HG02870 (cell line): Measurements from ENCODE around the gene PPTC7.
"Not testable (repeated sequence)": the region's sequence is repeated elsewhere in the genome, so short reads cannot be mapped to it uniquely, and the experiment has no call there.

Experiments used
- ATAC-seq: cut with Tn5 transposase; IDR thresholded peaks from one replicate; pipeline ENCODE4 v1.9.1; 2021; ENCODE audit warnings: mild to moderate bottlenecking, moderate library complexity; ENCODE audit not compliant: unreplicated experiment

Gene PPTC7

GRCh38 chr12:110587102-110587501 lies 4.0 kb upstream of the PPTC7 start:
- ATAC-seq: not testable (repeated sequence)

- no peak for ATAC-seq
Observed at GRCh38 chr12:110585231-110585799, 2.2 kb upstream of the PPTC7 start.

- ATAC-seq: peak; percentile 37
Observed at GRCh38 chr12:110582276-110583136, 612 bp downstream of the PPTC7 start.

- no peak for ATAC-seq
Observed at GRCh38 chr12:110581931-110582275, 1.2 kb downstream of the PPTC7 start.

- no peak for ATAC-seq
Observed at GRCh38 chr12:110579535-110580253, 3.4 kb downstream of the PPTC7 start.

- no peak for ATAC-seq
Observed at GRCh38 chr12:110578694-110579534, 4.2 kb downstream of the PPTC7 start.

- peak; percentile 38 for ATAC-seq
Observed at GRCh38 chr12:110577864-110578693, 5.0 kb downstream of the PPTC7 start.

GRCh38 chr12:110576504-110576903 lies 6.6 kb downstream of the PPTC7 start:
- ATAC-seq: no peak

- ATAC-seq: no peak
Observed at GRCh38 chr12:110575326-110575725, 7.8 kb downstream of the PPTC7 start.

GRCh38 chr12:110574717-110575230 lies 8.3 kb downstream of the PPTC7 start:
- ATAC-seq: not testable (repeated sequence)

GRCh38 chr12:110574044-110574443 lies 9.1 kb downstream of the PPTC7 start:
- no peak for ATAC-seq

GRCh38 chr12:110570798-110571197 lies 12.3 kb downstream of the PPTC7 start:
- ATAC-seq: not testable (repeated sequence)

- ATAC-seq: not testable (repeated sequence)
Observed at GRCh38 chr12:110569838-110570237, 13.3 kb downstream of the PPTC7 start.

- ATAC-seq: no peak
Observed at GRCh38 chr12:110568752-110569151, 14.4 kb downstream of the PPTC7 start.

GRCh38 chr12:110566993-110567392 lies 16.1 kb downstream of the PPTC7 start:
- ATAC-seq: no peak

- no peak for ATAC-seq
Observed at GRCh38 chr12:110565894-110566871, 16.9 kb downstream of the PPTC7 start.

- ATAC-seq: no peak
Observed at GRCh38 chr12:110564471-110564991, 18.6 kb downstream of the PPTC7 start.

GRCh38 chr12:110563702-110564470 lies 19.2 kb downstream of the PPTC7 start:
- no peak for ATAC-seq
